NCI-H748 treated with DMSO at 0.1 percent for 48 hours (cell line): ENCODE data around the gene DKK1.
"Not testable (repeated sequence)": the region's sequence is repeated elsewhere in the genome, so short reads cannot be mapped to it uniquely, and the experiment has no call there.

Source experiments
- DNase-seq: peaks from one replicate; lab custom pipeline; 2025; lab: John Stamatoyannopoulos, UW

Gene DKK1

GRCh38 chr10:52318136-52318701 is 4.1 kb downstream of the DKK1 start:
- DNase-seq = no peak

GRCh38 chr10:52318822-52319464 is 4.9 kb downstream of the DKK1 start:
- DNase-seq = no peak

DNA sequence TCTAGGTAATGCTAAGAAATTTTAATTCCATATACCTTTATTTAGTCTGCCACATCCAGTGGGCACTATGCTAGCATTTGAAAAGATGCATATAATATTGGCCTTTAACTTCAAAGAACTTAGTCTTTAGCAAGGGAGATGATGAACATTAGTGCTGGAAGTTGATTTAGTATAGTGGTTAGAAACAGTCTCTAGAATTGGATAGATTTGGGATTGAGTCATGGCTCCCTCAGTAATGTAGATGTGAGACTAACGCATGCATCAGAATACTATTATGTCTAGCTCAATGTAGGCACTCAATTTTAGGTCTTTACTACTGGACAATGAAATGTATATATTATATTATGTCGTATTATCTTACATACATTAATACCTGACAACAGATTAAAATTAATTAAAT is 5.8 kb downstream of the DKK1 start:
- DNase-seq = no peak

GRCh38 chr10:52322323-52322722 is 8.2 kb downstream of the DKK1 start:
- DNase-seq = no peak

DNA sequence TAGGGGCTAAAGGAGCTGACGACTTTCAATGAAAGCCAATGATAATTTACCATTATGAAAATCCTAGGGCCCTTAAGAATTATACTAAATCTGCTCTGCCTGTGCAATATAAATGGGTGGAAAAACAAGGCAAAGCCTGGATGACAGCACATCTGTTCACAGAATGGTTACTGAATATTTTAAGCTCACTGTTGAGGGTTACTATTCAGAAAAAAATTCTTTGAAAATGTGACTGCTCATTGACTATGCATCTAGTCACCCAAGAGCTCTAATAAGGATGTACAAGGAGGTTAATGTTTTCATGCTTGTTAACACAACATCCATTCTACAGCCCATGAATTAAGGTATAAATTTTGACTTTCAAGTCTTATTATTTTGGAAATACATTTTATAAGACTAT is 8.9 kb downstream of the DKK1 start:
- no peak for DNase-seq

DNA sequence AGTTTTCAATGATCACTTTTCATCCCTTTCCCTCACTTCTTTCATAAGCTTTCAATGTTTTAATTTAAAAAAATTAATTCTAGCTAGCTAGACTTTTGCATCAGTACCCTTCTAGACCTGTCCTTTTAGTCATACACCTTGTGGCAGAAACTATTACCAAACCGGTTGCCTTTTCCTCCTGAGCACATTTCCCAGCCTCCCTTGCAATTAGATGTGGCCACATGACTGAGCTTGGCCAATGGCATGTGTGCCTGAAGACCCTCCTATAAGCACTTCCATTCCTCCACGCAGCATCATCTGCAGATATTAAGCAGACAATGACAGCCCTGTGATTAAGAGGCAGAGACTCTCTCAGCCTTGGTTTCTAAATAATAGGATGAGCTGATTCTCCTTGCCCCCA is 12.3 kb downstream of the DKK1 start:
- DNase-seq = no peak

DNA sequence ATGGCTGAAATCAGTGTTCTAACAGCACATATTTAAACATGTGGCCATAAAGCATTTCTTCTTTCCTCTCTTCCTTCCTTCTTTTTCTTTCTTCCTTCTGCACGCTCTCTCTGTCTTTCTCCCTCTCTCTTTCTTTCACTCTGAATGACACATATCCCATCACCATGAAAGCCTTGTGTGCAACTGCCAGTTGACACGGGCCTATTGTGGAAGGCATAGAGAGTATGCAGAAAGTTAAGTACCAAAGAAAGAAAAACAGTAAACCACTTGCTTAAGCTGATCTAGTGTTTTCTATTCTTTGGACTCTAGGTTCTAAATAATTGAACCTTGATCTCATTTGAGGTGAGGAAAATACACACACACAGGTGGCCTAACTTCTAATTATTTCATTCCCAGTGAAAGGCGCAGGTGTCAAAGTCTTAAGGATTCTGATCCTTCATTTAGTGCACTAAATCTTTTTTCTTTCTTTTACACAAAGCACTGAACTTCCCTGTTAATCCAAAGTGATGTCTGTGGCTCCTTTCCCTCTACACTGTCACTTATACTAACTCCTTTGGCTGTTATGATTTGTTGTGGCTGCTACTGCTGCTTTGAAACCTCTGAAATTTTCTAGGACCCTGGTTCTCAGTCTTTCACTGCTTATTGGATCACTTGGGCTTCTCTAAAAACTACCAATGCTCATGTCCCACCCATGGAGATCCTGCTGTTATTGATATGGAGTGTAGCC is 17.7 kb downstream of the DKK1 start:
- no peak for DNase-seq

DNA sequence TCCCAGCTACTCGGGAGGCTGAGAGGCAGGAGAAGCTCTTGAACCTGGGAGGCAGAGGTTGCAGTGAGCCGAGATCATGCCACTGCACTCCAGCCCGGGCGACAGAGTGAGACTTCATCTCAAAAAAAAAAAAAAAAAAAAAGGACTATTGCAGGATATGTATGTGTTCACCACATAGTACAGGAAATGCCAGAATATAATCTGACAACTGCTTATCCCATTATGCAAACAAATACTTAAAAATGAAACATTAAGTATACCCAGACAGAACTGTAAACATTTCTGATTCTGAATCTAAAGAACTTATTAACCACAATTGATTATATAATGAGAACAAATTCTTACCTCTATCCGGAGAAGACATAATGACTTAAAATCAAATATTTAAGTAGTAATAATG is 18.7 kb downstream of the DKK1 start:
- DNase-seq = no peak

DNA sequence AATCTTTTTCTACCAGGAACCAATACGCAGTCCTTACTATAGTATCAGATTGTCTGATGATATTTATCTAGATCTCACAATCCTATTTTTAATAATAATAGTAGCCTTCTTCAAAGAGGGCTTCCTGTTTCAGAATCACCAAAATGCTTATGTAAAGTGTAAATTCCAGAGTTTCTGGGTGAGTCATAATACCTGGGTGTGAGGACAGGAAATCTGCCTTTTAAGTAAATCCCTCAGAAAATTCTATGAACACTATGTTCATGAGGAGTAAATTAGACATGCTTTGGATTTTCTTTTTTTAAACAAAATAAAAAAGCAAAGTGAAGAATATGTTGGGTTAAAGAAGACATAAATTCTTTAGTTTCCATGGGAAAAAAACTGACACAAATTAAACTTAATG is 20.5 kb downstream of the DKK1 start:
- DNase-seq = no peak

DNA sequence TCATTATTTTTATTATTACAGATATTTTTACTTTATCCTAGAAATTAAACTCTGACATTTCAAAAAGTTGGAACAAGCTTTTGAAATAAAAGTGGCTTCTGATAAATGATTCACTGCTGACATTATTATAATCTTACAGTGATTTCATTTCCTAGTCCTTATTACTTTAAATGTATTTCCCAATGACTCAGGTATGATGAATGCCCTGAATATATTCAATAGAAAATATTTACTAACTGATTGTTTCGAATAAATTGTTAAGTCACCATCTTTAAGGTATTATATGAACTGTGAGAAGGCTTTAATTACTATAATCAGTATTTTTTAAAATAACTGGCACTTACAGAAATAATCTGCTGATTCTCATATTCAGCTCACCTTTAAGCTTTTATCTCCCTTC is 21.6 kb downstream of the DKK1 start:
- DNase-seq = no peak

GRCh38 chr10:52337225-52337624 is 23.1 kb downstream of the DKK1 start:
- DNase-seq = no peak

- no peak for DNase-seq
Measured at GRCh38 chr10:52343439-52343838, 29.4 kb downstream of the DKK1 start.

- DNase-seq = no peak
Measured at GRCh38 chr10:52346394-52347326, 32.6 kb downstream of the DKK1 start.

DNA sequence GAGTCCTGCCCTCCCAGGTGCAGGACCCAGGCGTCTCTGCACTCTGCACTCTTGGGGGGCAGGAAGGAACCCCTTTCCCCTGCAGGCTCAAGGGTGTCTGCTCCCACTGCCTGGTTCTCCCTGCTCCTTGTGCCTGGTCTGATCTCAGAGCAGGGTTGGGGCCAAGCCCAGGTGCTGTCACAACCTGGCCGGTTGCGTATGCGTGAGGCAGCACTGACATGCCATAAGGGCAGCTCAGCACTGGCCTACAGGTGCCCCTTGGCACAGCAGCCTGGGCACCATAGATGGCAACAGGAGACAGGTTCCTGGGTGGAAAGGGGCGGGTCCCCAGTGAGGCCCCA is 33.2 kb downstream of the DKK1 start:
- DNase-seq = no peak

DNA sequence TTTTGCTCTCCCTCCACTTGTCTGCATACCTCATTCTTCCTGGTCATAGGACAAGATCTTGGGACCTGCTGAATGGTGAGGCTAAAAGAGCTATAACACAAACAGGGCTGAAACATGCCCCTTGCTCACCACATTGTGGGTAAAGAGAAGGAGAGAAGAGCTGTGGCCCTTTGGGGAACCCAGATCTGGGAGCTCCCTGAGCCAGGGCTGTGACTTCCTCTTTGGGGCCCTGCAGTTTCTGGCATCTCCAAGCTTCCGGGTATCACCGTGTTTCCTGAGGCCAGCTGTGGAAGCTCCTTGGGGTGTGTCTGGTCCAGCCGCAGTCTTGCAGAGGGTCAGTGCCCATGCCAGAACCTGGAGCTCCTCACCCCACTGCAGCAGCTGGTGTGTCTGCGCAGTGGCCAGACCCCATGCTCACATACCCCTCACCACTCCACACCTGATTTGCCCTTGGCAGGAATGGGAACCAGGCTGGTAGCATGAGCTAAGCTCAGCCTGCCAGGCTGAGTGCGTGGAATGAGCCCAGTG is 34.0 kb downstream of the DKK1 start:
- DNase-seq = no peak

DNA sequence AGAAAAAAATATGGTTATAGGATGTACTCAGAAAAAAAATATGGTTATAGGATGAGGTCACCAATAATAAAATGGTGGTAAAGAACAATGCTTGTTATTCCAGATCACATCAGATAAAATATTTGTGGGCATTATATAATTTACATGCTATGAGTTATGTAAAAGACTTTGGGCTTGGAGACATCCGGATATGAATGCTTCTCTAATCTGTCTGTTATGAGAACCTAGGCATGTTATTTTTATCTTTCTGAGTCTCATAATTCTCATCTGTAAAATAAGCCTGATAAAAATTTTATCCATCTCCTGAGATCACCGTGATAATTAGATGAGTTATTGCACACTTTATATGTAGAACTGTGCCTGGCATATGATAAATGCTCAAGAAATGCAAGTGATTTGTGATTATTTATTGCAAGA is 37.8 kb downstream of the DKK1 start:
- DNase-seq = no peak

DNA sequence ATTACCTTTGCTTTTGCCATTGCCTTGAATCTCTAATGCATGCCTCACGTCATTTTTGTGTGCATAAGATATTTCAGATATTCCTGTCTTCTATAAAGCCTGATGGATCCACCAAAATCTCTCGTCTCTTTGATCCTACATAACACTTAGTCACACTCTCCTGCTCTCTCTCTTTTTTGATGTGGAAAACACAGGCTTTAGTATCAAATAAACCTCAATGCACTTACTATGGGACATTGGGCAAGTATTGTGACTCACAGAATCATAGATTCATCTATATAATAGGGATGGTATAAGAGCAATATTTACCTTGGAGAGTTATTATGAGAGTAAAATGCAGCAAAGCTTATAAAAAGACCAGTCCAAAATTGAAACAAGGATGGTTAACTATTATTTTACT is 39.1 kb downstream of the DKK1 start:
- DNase-seq = no peak

- DNase-seq = no peak
Measured at GRCh38 chr10:52353960-52354394, 39.9 kb downstream of the DKK1 start.

- no peak for DNase-seq
Measured at GRCh38 chr10:52357971-52358370, 43.9 kb downstream of the DKK1 start.

DNA sequence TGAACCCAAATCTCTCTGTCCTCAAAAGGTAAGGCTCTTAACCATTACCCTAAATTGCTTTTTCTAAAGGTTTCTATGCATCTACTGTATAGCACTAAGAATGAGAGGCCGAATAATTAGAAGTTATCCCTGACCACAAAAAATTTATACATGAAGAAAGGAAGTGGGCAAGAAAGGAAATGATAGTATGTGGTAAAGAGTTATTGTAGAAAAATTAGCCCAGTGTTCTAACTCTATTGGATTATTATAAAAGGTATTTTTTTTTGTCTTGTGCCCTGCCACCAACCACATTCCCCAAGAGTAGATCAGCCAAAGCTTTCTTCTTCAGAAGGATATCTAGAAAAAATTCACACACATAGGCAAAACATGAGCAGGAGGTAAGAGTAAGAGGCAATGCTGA is 45.4 kb downstream of the DKK1 start:
- no peak for DNase-seq

DNA sequence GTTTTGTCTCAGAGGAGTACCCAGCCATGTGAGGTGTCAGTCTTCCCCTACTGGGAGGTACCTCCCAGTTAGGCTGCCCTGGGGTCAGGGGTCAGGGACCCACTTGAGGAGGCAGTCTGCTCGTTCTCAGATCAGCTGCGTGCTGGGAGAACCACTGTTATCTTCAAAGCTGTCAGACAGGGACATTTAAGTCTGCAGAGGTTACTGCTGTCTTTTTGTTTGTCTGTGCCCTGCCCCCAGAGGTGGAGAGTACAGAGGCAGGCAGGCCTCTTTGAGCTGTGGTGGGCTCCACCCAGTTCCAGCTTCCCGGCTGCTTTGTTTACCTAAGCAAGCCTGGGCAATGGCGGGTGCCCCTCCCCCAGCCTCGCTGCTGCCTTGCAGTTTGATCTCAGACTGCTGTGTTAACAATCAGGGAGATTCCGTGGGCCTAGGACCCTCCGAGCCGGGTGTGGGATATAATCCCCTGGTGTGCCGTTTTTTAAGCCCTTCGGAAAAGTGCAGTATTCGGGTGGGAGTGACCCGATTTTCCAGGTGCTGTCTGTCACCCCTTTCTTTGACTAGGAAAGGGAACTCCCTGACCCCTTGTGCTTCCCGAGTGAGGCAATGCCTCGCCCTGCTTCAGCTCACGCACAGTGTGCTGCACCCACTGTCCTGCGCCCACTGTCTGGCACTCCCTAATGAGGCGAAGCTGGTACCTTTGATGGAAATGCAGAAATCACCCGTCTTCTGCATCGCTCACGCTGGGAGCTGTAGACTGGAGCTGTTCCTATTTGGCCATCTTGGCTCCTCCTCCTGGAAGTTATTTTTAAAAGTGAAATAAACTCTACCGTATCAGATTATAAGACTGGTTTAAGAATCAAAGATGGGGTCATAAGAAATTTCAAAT is 51.7 kb downstream of the DKK1 start:
- not testable (repeated sequence) for DNase-seq
